ENCODE measurements around the gene ZNF316. TPM values are rescaled to one million over a fixed set of nuclear protein-coding genes. Genes with fewer than 3 reads are reported as not detected.
A peak's percentile ranks its signal among the peaks of the same experiment; 100 is the strongest.
"Not testable (repeated sequence)": the region's sequence is repeated elsewhere in the genome, so short reads cannot be mapped to it uniquely, and the experiment has no call there.

ZNF316 gene
- total and polyA plus RNA-seq, 10 of the 15 experiments (the other 5 are each of a cell fraction or from before 2014, with no cell fraction given): 0.03 to 28.9 (median 5.7) TPM

DNA sequence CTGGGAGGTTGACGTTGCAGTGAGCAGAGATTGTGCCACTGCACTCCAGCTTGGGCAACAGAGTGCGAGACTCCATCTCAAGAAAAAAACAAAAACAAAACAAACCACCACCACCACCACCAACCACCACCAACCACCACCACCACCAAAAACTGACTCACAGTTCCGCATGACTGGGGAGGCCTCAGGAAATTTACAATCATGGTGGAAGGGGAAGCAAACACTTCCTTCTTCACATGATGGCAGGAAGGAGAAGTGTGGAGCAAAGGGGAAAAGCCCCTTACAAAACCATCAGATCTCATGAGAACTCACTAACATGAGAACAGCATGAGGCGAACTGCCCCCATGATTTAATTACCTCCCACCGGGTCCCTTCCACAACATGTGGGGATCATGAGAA, 2.1 kb upstream of the ZNF316 start:
- H3K4me1 ChIP-seq (ENCODE audit: control insufficient read depth, insufficient read depth, low read length); H3K27me3 ChIP-seq (replicated peaks in 1 of 2; ENCODE audit: control insufficient read depth in 2 of 2, insufficient read depth in 2 of 2, low read length in 1 of 2); H4K20me1 ChIP-seq (ENCODE audit: control insufficient read depth, insufficient read depth); SMC1A ChIA-PET (ENCODE audit: uncharacterized antibody, unreplicated experiment); in situ Hi-C loops (cut with MboI); POLR2A ChIA-PET; RAD21 ChIA-PET (ENCODE audit: unreplicated experiment); H3K9me3 ChIP-seq (replicated peaks; ENCODE audit: control insufficient read depth, insufficient read depth, low read length); H2AFZ ChIP-seq (ENCODE audit: control insufficient read depth, low read depth, low read length); ATAC-seq; H3K9ac ChIP-seq (ENCODE audit: control insufficient read depth, insufficient read depth, low read length); BruUV-seq (replicated peaks); DNase-seq (ENCODE audit: low read depth, low spot score); H3K4me3 ChIP-seq; FAIRE-seq; H3K27ac ChIP-seq (ENCODE audit: control insufficient read depth, insufficient read depth); H3K36me3 ChIP-seq (ENCODE audit: control insufficient read depth in 2 of 2, insufficient read depth in 2 of 2, low read length in 1 of 2); CTCF ChIA-PET; H3K4me2 ChIP-seq (ENCODE audit: control insufficient read depth, insufficient read depth): not testable (repeated sequence)
- intact Hi-C loops (cut with micrococcal nuclease; ENCODE audit: unreplicated experiment): loop anchor here (5.0 kb wide), 1 partner anchor 58 kb away; the partner anchor contains the start of gene ZDHHC4
- 32% methylated on average over 5 of the region's 5 CpGs for WGBS (ENCODE audit: insufficient coverage, insufficient replicate concordance, low lambda C conversion rate, missing lambda C conversion rate)
- TF ChIP-seq IKZF2 (IDR thresholded peaks at IDR 0.05) (peak in 1 of 2 experiments; percentile 18; a peak in 1 of 4 replicates), RUNX3 (IDR thresholded peaks at IDR 0.05; ENCODE audit: low read length) (0 out of 2 replicates have a peak, but pooled peaks have one; percentile 22)
- peaks cover 22% of the 10 kb centered on the region for H3K79me2 ChIP-seq (ENCODE audit: control insufficient read depth, insufficient read depth, low read length)

- Histone ChIP-seq H3K36me3 (ENCODE audit: control insufficient read depth in 2 of 2, insufficient read depth in 2 of 2, low read length in 1 of 2) (peaks cover 0 to 8% of the 10 kb centered on the region in 2 experiments; a peak in 3 of 4 replicates), H3K27ac (ENCODE audit: control insufficient read depth, insufficient read depth) (peak overlapping the region; percentile 58; the same call in 1 of the 2 replicates), H3K4me3 (peak overlapping the region; percentile 73), H4K20me1 (ENCODE audit: control insufficient read depth, insufficient read depth) (no peaks in the 10 kb centered on the region; the same call in 1 of the 2 replicates), H2AFZ (ENCODE audit: control insufficient read depth, low read depth, low read length) (peak overlapping the region; percentile 47; the same call in 1 of the 2 replicates), H3K9me3 (replicated peaks; ENCODE audit: control insufficient read depth, insufficient read depth, low read length) (no peaks in the 10 kb centered on the region; the same call in 2 of the 3 replicates), H3K9ac (ENCODE audit: control insufficient read depth, insufficient read depth, low read length) (peak overlapping the region; percentile 68), H3K4me2 (ENCODE audit: control insufficient read depth, insufficient read depth) (peak overlapping the region; percentile 90), H3K4me1 (ENCODE audit: control insufficient read depth, insufficient read depth, low read length) (peaks cover 9% of the 10 kb centered on the region; the same call in 1 of the 2 replicates), H3K79me2 (ENCODE audit: control insufficient read depth, insufficient read depth, low read length) (peaks cover 22% of the 10 kb centered on the region), H3K27me3 (replicated peaks in 1 of 2; ENCODE audit: control insufficient read depth in 2 of 2, insufficient read depth in 2 of 2, low read length in 1 of 2) (no peaks in the 10 kb centered on the region)
- peak; percentile 89 for ATAC-seq
- POLR2A ChIA-PET: interaction anchor here (0.8 to 1.2 kb wide), 3 partner anchors 27 to 91 kb away, joined by 3 read pairs; no protein-coding TSS in a partner anchor
- 3% methylated on average over 30 of the region's 60 CpGs for whole genome bisulfite sequencing (ENCODE audit: insufficient coverage, insufficient replicate concordance, low lambda C conversion rate, missing lambda C conversion rate)
- no TSS peak for BruUV-seq (replicated peaks)
- in situ Hi-C loops (cut with MboI): no loop called here
- RAD21 ChIA-PET (ENCODE audit: unreplicated experiment): interaction anchor here (1.0 kb wide), 1 partner anchor 88 kb away, joined by 3 read pairs; no protein-coding TSS in a partner anchor
- SMC1A ChIA-PET (ENCODE audit: uncharacterized antibody, unreplicated experiment): no interaction called here
- intact Hi-C loops (cut with micrococcal nuclease; ENCODE audit: unreplicated experiment): loop anchor here (5.0 kb wide), 1 partner anchor 60 kb away; the partner anchor contains the start of gene ZDHHC4
- no peak for DNase-seq (ENCODE audit: low read depth, low spot score)
- no peak for FAIRE-seq
- CTCF ChIA-PET: no interaction called here
- TF ChIP-seq SIN3A (IDR thresholded peaks at IDR 0.05; ENCODE audit: low read depth, low read length): peak; percentile 41; the same call in 1 of the 2 replicates
- TF ChIP-seq MTA2 (IDR thresholded peaks at IDR 0.05; ENCODE audit: low read depth): no peak
- TF ChIP-seq CREM (IDR thresholded peaks at IDR 0.05; ENCODE audit: low read depth): peak; percentile 31; the same call in 1 of the 2 replicates
- TF ChIP-seq DPF2 (IDR thresholded peaks at IDR 0.05): peak; percentile 39; the same call in 1 of the 2 replicates
- no peak for TF ChIP-seq CBFB (IDR thresholded peaks at IDR 0.05; ENCODE audit: low read depth)
- peak; percentile 39 to 64 (median 53) for TF ChIP-seq CTCF (IDR thresholded peaks at IDR 0.05 in 2 of 3, conservative IDR thresholded peaks at IDR 0.05 in 1 of 3; ENCODE audit: control insufficient read depth in 2 of 3, extremely low read depth in 1 of 3, insufficient read depth in 1 of 3, low read depth in 3 of 3, low read length in 3 of 3)
- TF ChIP-seq CHD2 (IDR thresholded peaks at IDR 0.05; ENCODE audit: borderline replicate concordance, low read depth, low read length): no peak
- no peak for TF ChIP-seq GABPA (IDR thresholded peaks at IDR 0.05; ENCODE audit: low read depth)
- no peak for TF ChIP-seq FOS (IDR thresholded peaks at IDR 0.05; ENCODE audit: borderline replicate concordance, extremely low read depth, insufficient read length)
- no peak for TF ChIP-seq NFYB (IDR thresholded peaks at IDR 0.05; ENCODE audit: insufficient read depth, low read depth, low read length)
- TF ChIP-seq NFIC (IDR thresholded peaks at IDR 0.05; ENCODE audit: low read depth, low read length): no peak
- peak; percentile 52; the same call in 1 of the 2 replicates for TF ChIP-seq PAX5 (IDR thresholded peaks at IDR 0.05; ENCODE audit: borderline replicate concordance, low read depth, low read length)
Measured at GRCh38 chr7:6637544-6638229, 569 bp downstream of the ZNF316 start.
